Skin of body (tissue), 2 donors: ENCODE data around the gene LRTM1. TPM values are rescaled to one million over a fixed set of nuclear protein-coding genes. Genes with fewer than 3 reads are reported as not detected.
A peak's percentile ranks its signal among the peaks of the same experiment; 100 is the strongest.

Experiments
- DNase-seq: peaks from one replicate; lab custom pipeline; 2025; lab: John Stamatoyannopoulos, UW
- total RNA-seq: library from RNA; depleted of rRNA; stranded (reverse); fragments of >200 nt; gene quantifications from one replicate; pipeline ENCODE4 v1.2.3, GENCODE V29; 2014

LRTM1 gene
- 7.4 TPM for total RNA-seq

- DNase-seq = no peak
Measured at GRCh38 chr3:54928046-54928770, at the start of gene LRTM1. Gene LRTM1, minus strand, starts transcription at chr3:54928059. Its CDS starts 148 bp downstream, at chr3:54927911.

- DNase-seq = no peak
Measured at GRCh38 chr3:54977439-54977838, 49.6 kb upstream of the LRTM1 start.

GRCh38 chr3:54970895-54971294 is 43.0 kb upstream of the LRTM1 start:
- no peak for DNase-seq

- no peak for DNase-seq
Measured at GRCh38 chr3:54969652-54970051, 41.8 kb upstream of the LRTM1 start.

GRCh38 chr3:54968546-54969172 is 40.8 kb upstream of the LRTM1 start:
- no peak for DNase-seq

- DNase-seq = no peak
Measured at GRCh38 chr3:54967731-54968161, 39.9 kb upstream of the LRTM1 start.

- DNase-seq = no peak
Measured at GRCh38 chr3:54966979-54967378, 39.1 kb upstream of the LRTM1 start.

- no peak for DNase-seq
Measured at GRCh38 chr3:54965746-54966145, 37.9 kb upstream of the LRTM1 start.

GRCh38 chr3:54964081-54964480 is 36.2 kb upstream of the LRTM1 start:
- no peak for DNase-seq

GRCh38 chr3:54963641-54964040 is 35.8 kb upstream of the LRTM1 start:
- DNase-seq = no peak

- DNase-seq = no peak
Measured at GRCh38 chr3:54962200-54962599, 34.3 kb upstream of the LRTM1 start.

- DNase-seq = peak; percentile 27
Measured at GRCh38 chr3:54960701-54961100, 32.8 kb upstream of the LRTM1 start.

- DNase-seq = no peak
Measured at GRCh38 chr3:54960082-54960481, 32.2 kb upstream of the LRTM1 start.

GRCh38 chr3:54957711-54958110 is 29.9 kb upstream of the LRTM1 start:
- DNase-seq = no peak

- no peak for DNase-seq
Measured at GRCh38 chr3:54955941-54956340, 28.1 kb upstream of the LRTM1 start.

GRCh38 chr3:54955496-54955895 is 27.6 kb upstream of the LRTM1 start:
- DNase-seq = no peak

GRCh38 chr3:54954521-54954920 is 26.7 kb upstream of the LRTM1 start:
- no peak for DNase-seq

GRCh38 chr3:54954022-54954421 is 26.2 kb upstream of the LRTM1 start:
- no peak for DNase-seq

GRCh38 chr3:54951405-54951804 is 23.5 kb upstream of the LRTM1 start:
- peak; percentile 35 for DNase-seq

- DNase-seq = no peak
Measured at GRCh38 chr3:54950391-54951003, 22.6 kb upstream of the LRTM1 start.

GRCh38 chr3:54949491-54950044 is 21.7 kb upstream of the LRTM1 start:
- no peak for DNase-seq

- no peak for DNase-seq
Measured at GRCh38 chr3:54941690-54942362, 14.0 kb upstream of the LRTM1 start.
